Naive B cell (primary cell): ENCODE results near the gene CALR3. TPM values are rescaled to one million over a fixed set of nuclear protein-coding genes. Genes with fewer than 3 reads are reported as not detected.

ENCODE experiments used
- ATAC-seq, 2 donors: fragments of 150-1000 bp; cut with Tn5 transposase; 2 replicates each; pipeline ENCODE4 v1.10.0; 2021; ENCODE audit warnings: low read depth in 2 of 2, mild to moderate bottlenecking in 2 of 2, moderate library complexity in 2 of 2
- DNase-seq: peaks from one replicate; pipeline ENCODE4 v3.0.0; 2022
- H3K27ac Mint-ChIP-seq, 6 donors: one replicate each; pipeline ENCODE4 v1.8.0; 2020 to 2022; ENCODE audit warnings: mild to moderate bottlenecking in 6 of 6, mixed read lengths in 6 of 6, moderate library complexity in 5 of 6, inconsistent platforms in 2 of 6
- H3K27me3 Mint-ChIP-seq, 3 donors: one replicate each; pipeline ENCODE4 v1.8.0; 2021 to 2022; ENCODE audit warnings: mixed read lengths in 3 of 3, mild to moderate bottlenecking in 1 of 3
- H3K36me3 Mint-ChIP-seq, 2 donors: one replicate each; pipeline ENCODE4 v1.8.0; 2020 to 2022; ENCODE audit warnings: mixed read lengths in 2 of 2, inconsistent platforms in 1 of 2, mild to moderate bottlenecking in 1 of 2
- H3K4me1 Mint-ChIP-seq, 3 donors: one replicate each; pipeline ENCODE4 v1.8.0; 2020 to 2022; ENCODE audit warnings: mixed read lengths in 3 of 3, inconsistent platforms in 1 of 3, mild to moderate bottlenecking in 1 of 3, moderate library complexity in 1 of 3
- H3K4me3 Mint-ChIP-seq, 8 donors: one replicate each; pipeline ENCODE4 v1.8.0; 2020 to 2022; ENCODE audit warnings: mild to moderate bottlenecking in 8 of 8, mixed read lengths in 8 of 8, moderate library complexity in 8 of 8, inconsistent platforms in 2 of 8
- H3K9me3 Mint-ChIP-seq, 7 donors: one replicate each; pipeline ENCODE4 v1.8.0; 2020 to 2022; ENCODE audit warnings: mixed read lengths in 7 of 7, mild to moderate bottlenecking in 5 of 7, inconsistent platforms in 2 of 7, moderate library complexity in 1 of 7
- polyA plus RNA-seq, 6 donors: library from polyadenylated mRNA; unstranded; fragments of 300-500 nt; fragmentation: Illumina TruSeq; gene quantifications; one replicate each; pipeline ENCODE4 v1.2.3, GENCODE V29; 2021; ENCODE audit warnings: low read depth in 6 of 6

Gene CALR3
- polyA plus RNA-seq, 6 donors from 2014 or later = 0.41 TPM; not detected in 5

- H3K27ac Mint-ChIP-seq = no peak overlapping the region
- H3K36me3 Mint-ChIP-seq = no peaks in the 10 kb centered on the region
- H3K9me3 Mint-ChIP-seq = no peaks in the 10 kb centered on the region
- H3K4me3 Mint-ChIP-seq = peak overlapping the region in 1 of 8 donors; percentile 35
- DNase-seq = no peak
- no peaks in the 10 kb centered on the region for H3K27me3 Mint-ChIP-seq
- ATAC-seq = no peak
- H3K4me1 Mint-ChIP-seq = peaks cover 57 to 87% (median 86%) of the 10 kb centered on the region in 3 donors
These were observed 31.9 kb downstream of the CALR3 start for GRCh38 chr19:16463991-16464575.

- peak overlapping the region in 4 of 6 donors; percentile 17 to 80 (median 46) for H3K27ac Mint-ChIP-seq
- peaks cover 55 to 87% (median 87%) of the 10 kb centered on the region in 3 donors for H3K4me1 Mint-ChIP-seq
- peak overlapping the region in 1 of 8 donors; percentile 6 for H3K4me3 Mint-ChIP-seq
- no peaks in the 10 kb centered on the region for H3K36me3 Mint-ChIP-seq
- DNase-seq = no peak
- no peaks in the 10 kb centered on the region for H3K27me3 Mint-ChIP-seq
- ATAC-seq = no peak
- no peaks in the 10 kb centered on the region for H3K9me3 Mint-ChIP-seq
These were observed 32.5 kb downstream of the CALR3 start for GRCh38 chr19:16463341-16463990.

GRCh38 chr19:16462757-16463250 is 33.2 kb downstream of the CALR3 start:
- Mint-ChIP-seq H3K36me3 (no peaks in the 10 kb centered on the region), H3K4me3 (no peak overlapping the region), H3K4me1 (peaks cover 58 to 90% (median 87%) of the 10 kb centered on the region in 3 donors), H3K9me3 (no peaks in the 10 kb centered on the region), H3K27ac (peak overlapping the region in 1 of 6 donors; percentile 34), H3K27me3 (no peaks in the 10 kb centered on the region)
- DNase-seq = no peak
- no peak for ATAC-seq

DNA sequence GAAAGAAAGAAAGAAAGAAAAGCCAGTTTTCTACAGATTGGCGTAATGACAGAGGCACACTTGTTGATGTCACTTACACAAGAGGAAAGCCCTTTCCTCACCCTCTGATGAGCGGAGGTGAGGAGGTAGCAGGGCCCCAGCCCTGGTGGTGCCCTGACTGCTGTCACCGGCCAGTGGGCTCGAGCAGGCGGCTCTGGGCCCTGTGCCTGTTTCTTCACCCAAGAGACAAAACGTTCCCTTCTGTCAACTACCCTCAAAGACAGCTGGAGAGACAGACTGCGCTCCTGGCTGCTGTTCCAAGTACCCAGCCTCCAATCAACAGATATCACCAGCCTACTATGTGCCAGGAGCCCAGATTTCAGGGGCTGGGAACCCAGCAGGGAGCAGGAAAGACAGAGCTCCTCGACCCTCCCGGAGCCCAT is 34.3 kb downstream of the CALR3 start:
- ATAC-seq (no peak), DNase-seq (no peak)
- Mint-ChIP-seq H3K27ac (peak overlapping the region in 1 of 6 donors; percentile 24), H3K4me3 (no peak overlapping the region), H3K4me1 (peaks cover 61 to 93% (median 89%) of the 10 kb centered on the region in 3 donors), H3K27me3 (no peaks in the 10 kb centered on the region), H3K36me3 (no peaks in the 10 kb centered on the region), H3K9me3 (no peaks in the 10 kb centered on the region)

DNA sequence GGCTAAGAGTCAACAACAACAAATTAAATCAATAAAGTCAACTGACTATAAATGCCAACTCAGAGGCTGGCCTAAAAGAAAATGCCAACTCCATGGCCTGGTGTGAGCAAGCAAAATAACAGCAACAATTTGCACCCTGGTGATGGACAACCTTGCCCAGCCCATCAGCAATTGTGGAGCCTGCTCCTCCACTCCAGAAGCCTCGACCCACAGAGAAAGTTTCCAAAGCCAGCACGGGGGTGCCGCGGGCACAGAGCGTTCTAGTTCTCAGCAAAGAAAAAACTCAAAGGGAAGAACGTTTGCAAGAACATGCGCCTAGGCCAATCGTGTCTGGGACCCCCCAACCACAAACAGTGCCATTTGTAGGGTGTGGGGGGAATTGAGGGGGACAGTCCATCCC is 35.5 kb downstream of the CALR3 start:
- H3K36me3 Mint-ChIP-seq = no peaks in the 10 kb centered on the region
- ATAC-seq = no peak
- H3K4me1 Mint-ChIP-seq = peaks cover 61 to 93% (median 91%) of the 10 kb centered on the region in 3 donors
- no peak for DNase-seq
- no peak overlapping the region for H3K4me3 Mint-ChIP-seq
- no peaks in the 10 kb centered on the region for H3K27me3 Mint-ChIP-seq
- H3K9me3 Mint-ChIP-seq = no peaks in the 10 kb centered on the region
- no peak overlapping the region for H3K27ac Mint-ChIP-seq

DNA sequence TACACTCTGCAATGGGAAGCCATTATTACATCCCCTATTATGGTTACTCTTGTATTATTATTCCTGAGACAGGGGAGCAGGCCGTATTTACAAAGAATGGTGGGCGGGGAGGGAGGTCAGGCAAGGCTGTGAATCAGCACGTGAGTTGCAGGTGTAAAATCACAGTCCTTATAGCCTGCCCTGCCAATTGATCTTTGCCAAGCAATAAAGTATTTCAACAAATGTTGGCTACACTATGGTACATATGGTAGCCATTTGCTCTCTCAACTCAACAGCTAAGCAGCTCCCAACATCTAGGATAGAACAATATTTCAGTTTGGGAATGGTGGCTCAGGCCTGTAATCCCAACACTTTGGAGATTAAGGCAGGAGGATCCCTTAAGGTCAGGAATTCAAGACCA is 36.3 kb downstream of the CALR3 start:
- Mint-ChIP-seq H3K27me3 (no peaks in the 10 kb centered on the region), H3K27ac (peak overlapping the region in 1 of 6 donors; percentile 88), H3K4me3 (no peak overlapping the region), H3K36me3 (no peaks in the 10 kb centered on the region), H3K9me3 (no peaks in the 10 kb centered on the region), H3K4me1 (peaks cover 57 to 88% (median 88%) of the 10 kb centered on the region in 3 donors)
- ATAC-seq (no peak), DNase-seq (no peak)

DNA sequence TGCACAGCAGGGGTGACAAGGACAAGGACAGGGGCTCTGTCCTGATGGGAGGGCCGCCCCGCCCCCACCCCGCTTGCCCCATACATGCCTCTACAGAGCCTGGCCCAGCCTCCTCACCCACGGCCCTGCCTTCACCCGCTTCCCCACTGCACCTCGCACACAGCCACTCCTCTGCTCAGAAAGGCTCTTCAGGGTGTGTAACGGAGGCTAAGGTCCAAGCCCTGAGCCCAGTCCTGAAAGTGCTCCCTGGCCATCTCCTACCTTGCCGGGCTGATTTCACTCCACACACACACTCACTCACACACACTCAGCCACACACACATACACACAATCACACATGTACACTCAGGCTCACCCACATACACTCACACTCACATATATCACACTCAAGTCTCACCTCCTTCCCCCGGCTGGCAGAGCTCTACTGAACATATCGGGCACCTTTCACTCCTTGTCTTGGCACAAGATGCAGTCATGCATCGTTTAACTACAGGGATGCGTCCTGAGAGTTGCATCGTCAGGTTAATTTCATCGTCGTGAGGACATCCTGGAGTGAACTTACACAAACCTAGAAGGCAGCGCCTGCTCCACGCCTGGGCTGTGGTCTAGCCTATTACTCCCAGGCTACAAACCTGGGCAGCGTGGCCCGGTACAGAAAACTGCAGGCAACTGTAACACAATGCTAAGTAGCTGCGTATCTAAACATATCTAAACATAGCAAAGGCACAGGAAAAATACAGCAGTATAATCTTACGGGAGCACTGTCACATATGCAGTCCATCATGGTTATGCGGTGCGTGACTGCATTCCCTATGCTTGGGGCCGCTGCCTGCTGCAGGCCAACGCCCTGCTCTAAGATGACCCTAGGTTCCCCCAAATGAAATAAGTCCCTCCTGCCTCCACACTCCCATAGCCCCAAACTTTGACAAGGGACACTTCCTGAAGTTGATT is 37.3 kb downstream of the CALR3 start:
- Mint-ChIP-seq H3K36me3 (no peaks in the 10 kb centered on the region), H3K4me1 (peaks cover 59 to 88% (median 88%) of the 10 kb centered on the region in 3 donors), H3K4me3 (peak overlapping the region in 7 of 8 donors; percentile 2 to 81 (median 42)), H3K27me3 (no peaks in the 10 kb centered on the region), H3K27ac (peak overlapping the region in 3 of 6 donors; percentile 12 to 72 (median 20)), H3K9me3 (no peaks in the 10 kb centered on the region)
- ATAC-seq (no peak), DNase-seq (no peak)

DNA sequence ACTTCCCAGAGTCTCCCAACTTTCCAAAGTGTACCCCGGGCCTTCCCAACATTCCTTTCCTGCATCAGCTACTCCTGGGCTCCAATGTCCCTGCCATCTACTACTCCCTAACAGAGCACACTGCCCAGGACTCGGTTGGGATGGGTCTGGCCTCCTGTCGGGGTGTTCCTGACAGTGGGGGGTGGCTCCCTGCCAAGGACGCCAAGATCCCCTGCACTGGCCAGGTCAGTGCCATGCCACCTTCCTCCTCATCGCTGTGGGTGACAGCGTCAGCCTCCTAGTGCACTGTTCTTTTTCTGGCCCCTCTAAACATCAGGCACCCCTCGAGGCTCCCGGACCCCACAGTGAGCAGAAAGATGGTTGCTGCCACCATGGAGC is 38.0 kb downstream of the CALR3 start:
- H3K9me3 Mint-ChIP-seq = no peaks in the 10 kb centered on the region
- DNase-seq (no peak), ATAC-seq (no peak)
- peak overlapping the region in 7 of 8 donors; percentile 51 to 91 (median 81) for H3K4me3 Mint-ChIP-seq
- H3K4me1 Mint-ChIP-seq = peaks cover 51 to 88% (median 85%) of the 10 kb centered on the region in 3 donors
- peak overlapping the region in 2 of 6 donors; percentile 9 to 70 for H3K27ac Mint-ChIP-seq
- H3K27me3 Mint-ChIP-seq = no peaks in the 10 kb centered on the region
- H3K36me3 Mint-ChIP-seq = no peaks in the 10 kb centered on the region

DNA sequence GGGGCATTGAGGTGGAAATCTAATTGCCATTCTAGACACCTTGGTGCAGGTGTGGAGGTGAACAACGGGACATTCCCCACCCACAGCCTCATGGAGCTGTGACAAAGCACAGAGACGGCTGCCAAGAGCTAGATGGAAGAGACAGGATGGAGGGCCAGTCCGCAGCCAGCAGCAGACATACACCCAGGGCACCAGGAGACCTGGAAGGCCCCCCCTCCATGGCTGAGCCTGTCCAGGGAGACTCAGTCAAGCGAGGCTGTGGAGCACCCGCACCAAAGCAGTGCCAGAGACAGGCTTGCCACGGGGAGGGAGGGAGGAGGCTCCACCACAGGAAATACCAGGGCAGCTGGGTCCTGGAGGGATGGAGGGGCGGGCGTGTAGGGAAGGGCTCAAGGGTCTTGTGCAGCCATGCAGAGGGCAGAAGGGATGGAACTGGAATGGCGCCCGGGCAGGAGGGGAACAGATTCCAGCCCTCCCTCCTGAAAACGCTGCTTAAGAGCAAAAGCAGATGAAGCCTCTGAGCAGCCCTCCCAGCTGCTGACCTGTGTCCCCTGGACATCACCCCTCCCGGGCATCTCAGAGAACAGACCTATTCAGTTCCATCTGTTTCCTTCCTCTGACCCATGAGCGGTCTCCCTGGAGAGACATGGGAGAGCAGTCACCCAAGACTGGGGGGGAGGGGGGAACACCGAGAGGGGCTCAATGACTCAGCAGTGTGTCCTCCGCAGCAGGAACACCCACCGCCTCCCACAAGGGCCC is 38.6 kb downstream of the CALR3 start:
- Mint-ChIP-seq H3K27me3 (no peaks in the 10 kb centered on the region), H3K9me3 (no peaks in the 10 kb centered on the region), H3K4me3 (peak overlapping the region in 7 of 8 donors; percentile 48 to 86 (median 81)), H3K4me1 (peaks cover 48 to 85% (median 82%) of the 10 kb centered on the region in 3 donors), H3K36me3 (no peaks in the 10 kb centered on the region), H3K27ac (peak overlapping the region in 4 of 6 donors; percentile 9 to 81 (median 32))
- DNase-seq = no peak
- ATAC-seq = peak; percentile 34 to 47

GRCh38 chr19:16456652-16457194 is 39.2 kb downstream of the CALR3 start:
- Mint-ChIP-seq H3K27ac (peak overlapping the region in 4 of 6 donors; percentile 12 to 95 (median 90)), H3K36me3 (no peaks in the 10 kb centered on the region), H3K4me3 (peak overlapping the region in 6 of 8 donors; percentile 51 to 83 (median 77)), H3K4me1 (peaks cover 43 to 80% (median 76%) of the 10 kb centered on the region in 3 donors), H3K9me3 (no peaks in the 10 kb centered on the region), H3K27me3 (no peaks in the 10 kb centered on the region)
- ATAC-seq = peak; percentile 33 to 35
- no peak for DNase-seq

DNA sequence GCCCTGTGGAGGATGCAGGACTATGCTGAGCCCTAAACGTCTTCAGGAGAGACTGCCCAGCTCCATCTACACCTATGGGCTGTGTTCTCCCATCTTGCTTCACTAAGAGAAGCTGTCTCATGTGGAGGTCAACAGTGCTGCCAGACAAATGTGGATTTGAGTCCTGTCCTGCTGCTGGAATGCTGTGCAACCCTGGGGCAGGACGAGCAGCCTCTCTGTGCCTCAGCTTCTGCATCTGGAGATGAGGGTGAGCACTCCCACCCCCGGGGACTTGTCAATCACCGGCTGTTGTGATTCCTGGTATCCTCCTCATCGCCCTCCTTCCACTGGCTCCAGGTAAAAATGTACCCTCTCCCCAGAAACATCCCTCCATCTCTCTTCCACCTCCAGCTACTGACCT is 40.5 kb downstream of the CALR3 start:
- no peaks in the 10 kb centered on the region for H3K36me3 Mint-ChIP-seq
- no peaks in the 10 kb centered on the region for H3K27me3 Mint-ChIP-seq
- H3K9me3 Mint-ChIP-seq = no peaks in the 10 kb centered on the region
- H3K27ac Mint-ChIP-seq = peak overlapping the region in 3 of 6 donors; percentile 47 to 95 (median 57)
- ATAC-seq = no peak
- H3K4me3 Mint-ChIP-seq = no peak overlapping the region
- peaks cover 42 to 78% (median 69%) of the 10 kb centered on the region in 3 donors for H3K4me1 Mint-ChIP-seq
- DNase-seq = no peak

GRCh38 chr19:16454351-16454918 is 41.5 kb downstream of the CALR3 start:
- no peak for DNase-seq
- no peaks in the 10 kb centered on the region for H3K9me3 Mint-ChIP-seq
- peaks cover 43 to 79% (median 68%) of the 10 kb centered on the region in 3 donors for H3K4me1 Mint-ChIP-seq
- H3K36me3 Mint-ChIP-seq = peaks cover 0 to under 1% of the 10 kb centered on the region in 2 donors
- no peaks in the 10 kb centered on the region for H3K27me3 Mint-ChIP-seq
- ATAC-seq = no peak
- H3K27ac Mint-ChIP-seq = peak overlapping the region in 4 of 6 donors; percentile 75 to 96 (median 82)
- no peak overlapping the region for H3K4me3 Mint-ChIP-seq
